ENCODE data around the gene TNS2. TPM values are rescaled to one million over a fixed set of nuclear protein-coding genes. Genes with fewer than 3 reads are reported as not detected.
"Not testable (repeated sequence)": the region's sequence is repeated elsewhere in the genome, so short reads cannot be mapped to it uniquely, and the experiment has no call there.

The TNS2 gene
- total RNA-seq, 4 donors from 2014 or later = 48.2 to 397 (median 169) TPM

GRCh38 chr12:53031616-53032015 is 18.2 kb upstream of the TNS2 start:
- peaks cover 0 to 7% (median 0%) of the 10 kb centered on the region in 4 donors for H3K4me1 ChIP-seq
- no peaks in the 10 kb centered on the region for H3K9me3 ChIP-seq
- no peak for DNase-seq
- in situ Hi-C loops (cut with MboI; ENCODE audit: low pct_ligation_motif_present in 1 of 4, low pct_unique_long_range_greater_than_20kb in 1 of 4, low sequenced_read_pairs in 3 of 4) = no loop called here
- WGBS, 2 donors (ENCODE audit: low coverage in 1 of 2) = 49 to 58% methylated on average over 3 of the region's 3 CpGs
- peak overlapping the region in 3 of 4 donors; percentile 4 to 31 (median 16) for H3K27ac ChIP-seq
- no peak overlapping the region for H3K4me3 ChIP-seq
- no peak for TF ChIP-seq POLR2A (IDR thresholded peaks at IDR 0.05)
- no peak for TF ChIP-seq EP300 (IDR thresholded peaks at IDR 0.05; ENCODE audit: low read depth)
- TF ChIP-seq CTCF (IDR thresholded peaks at IDR 0.05) = peak in 2 of 5 experiments; percentile 19 to 21
- TF ChIP-seq POLR2AphosphoS5 (IDR thresholded peaks at IDR 0.05) = no peak
- peaks cover 0 to 71% (median 32%) of the 10 kb centered on the region in 4 donors for H3K36me3 ChIP-seq
- intact Hi-C loops (cut with DNase I; ENCODE audit: low total_unique reads) = no loop called here
- no peaks in the 10 kb centered on the region for H3K27me3 ChIP-seq

GRCh38 chr12:53033832-53034231 is 16.0 kb upstream of the TNS2 start:
- 86 to 87% methylated on average over 7 to 10 of the region's 10 CpGs for WGBS, 2 donors (ENCODE audit: low coverage in 1 of 2)
- H3K4me1 ChIP-seq = peaks cover 0 to 16% (median 5%) of the 10 kb centered on the region in 4 donors
- H3K27me3 ChIP-seq; H3K27ac ChIP-seq; H3K9me3 ChIP-seq; DNase-seq; in situ Hi-C loops (cut with MboI; ENCODE audit: low pct_ligation_motif_present in 1 of 4, low pct_unique_long_range_greater_than_20kb in 1 of 4, low sequenced_read_pairs in 3 of 4); intact Hi-C loops (cut with DNase I; ENCODE audit: low total_unique reads); H3K4me3 ChIP-seq: not testable (repeated sequence)
- H3K36me3 ChIP-seq = peaks cover 0 to 73% (median 37%) of the 10 kb centered on the region in 4 donors

DNA sequence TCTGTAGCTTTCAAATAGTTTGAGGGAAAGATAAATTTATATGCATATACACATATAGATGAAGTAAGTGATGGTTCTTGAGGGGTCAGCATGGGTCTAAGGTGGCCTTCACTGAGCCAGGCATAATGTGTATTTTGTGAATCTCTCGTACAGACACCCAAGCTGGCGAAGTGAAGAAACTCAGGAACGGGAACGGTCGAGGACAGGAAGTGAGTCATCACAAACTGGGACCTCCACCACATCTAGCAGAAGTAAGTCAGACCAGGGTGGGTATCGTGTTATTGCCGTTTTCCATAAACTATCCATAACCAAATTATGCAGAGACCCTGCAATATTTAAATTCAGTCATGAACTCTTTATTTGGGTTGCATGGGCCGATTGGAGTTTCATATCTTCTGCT is 15.4 kb upstream of the TNS2 start:
- Histone ChIP-seq H3K27ac (no peak overlapping the region), H3K36me3 (peaks cover 0 to 73% (median 37%) of the 10 kb centered on the region in 4 donors), H3K9me3 (no peaks in the 10 kb centered on the region), H3K27me3 (no peaks in the 10 kb centered on the region), H3K4me3 (no peak overlapping the region), H3K4me1 (peaks cover 0 to 20% (median 6%) of the 10 kb centered on the region in 4 donors)
- in situ Hi-C loops (cut with MboI; ENCODE audit: low pct_ligation_motif_present in 1 of 4, low pct_unique_long_range_greater_than_20kb in 1 of 4, low sequenced_read_pairs in 3 of 4) (no loop called here), intact Hi-C loops (cut with DNase I; ENCODE audit: low total_unique reads) (no loop called here)
- DNase-seq = no peak
- WGBS, 2 donors (ENCODE audit: low coverage in 1 of 2) = 53 to 79% methylated on average over 8 of the region's 8 CpGs
- TF ChIP-seq POLR2AphosphoS5 (IDR thresholded peaks at IDR 0.05) (no peak), CTCF (IDR thresholded peaks at IDR 0.05) (no peak), POLR2A (IDR thresholded peaks at IDR 0.05) (no peak), EP300 (IDR thresholded peaks at IDR 0.05; ENCODE audit: low read depth) (no peak)

DNA sequence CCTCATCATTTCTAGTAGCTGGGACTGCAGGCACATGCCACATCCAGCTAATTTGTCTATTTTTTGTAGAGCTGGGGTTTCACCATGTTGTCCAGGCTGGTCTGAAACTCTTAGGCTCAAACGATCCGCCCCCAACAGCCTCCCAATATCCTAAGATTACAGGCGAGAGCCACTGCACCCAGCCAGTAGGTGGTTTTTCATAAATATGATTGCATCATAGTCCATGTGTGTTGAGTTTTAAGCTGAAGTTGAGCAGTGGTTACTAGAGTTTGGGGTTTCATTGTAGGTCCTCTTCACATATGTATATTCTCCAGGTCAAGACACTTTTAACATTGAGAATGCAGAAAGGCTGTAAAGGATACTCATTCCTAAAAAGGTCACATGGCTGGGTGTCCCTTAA is 13.1 kb upstream of the TNS2 start:
- 83 to 100% methylated on average over 1 to 3 of the region's 3 CpGs for WGBS, 2 donors (ENCODE audit: low coverage in 1 of 2)
- H3K36me3 ChIP-seq = peaks cover 0 to 63% (median 35%) of the 10 kb centered on the region in 4 donors

More for the DNA sequence above, 13.1 kb upstream of the TNS2 start:
- DNase-seq = no peak
- H3K27me3 ChIP-seq = no peaks in the 10 kb centered on the region
- H3K27ac ChIP-seq = no peak overlapping the region
- H3K9me3 ChIP-seq = no peaks in the 10 kb centered on the region
- in situ Hi-C loops (cut with MboI; ENCODE audit: low pct_ligation_motif_present in 1 of 4, low pct_unique_long_range_greater_than_20kb in 1 of 4, low sequenced_read_pairs in 3 of 4) (no loop called here), intact Hi-C loops (cut with DNase I; ENCODE audit: low total_unique reads) (no loop called here)
- peaks cover 0 to 12% (median 6%) of the 10 kb centered on the region in 4 donors for H3K4me1 ChIP-seq
- no peak overlapping the region for H3K4me3 ChIP-seq
- TF ChIP-seq CTCF (IDR thresholded peaks at IDR 0.05) (no peak), POLR2AphosphoS5 (IDR thresholded peaks at IDR 0.05) (no peak), EP300 (IDR thresholded peaks at IDR 0.05; ENCODE audit: low read depth) (no peak), POLR2A (IDR thresholded peaks at IDR 0.05) (no peak)

Measured in transverse colon (tissue), 4 donors.